A549 treated with RU486 at 1 μM for 4 hours (cell line): Measurements from ENCODE around the gene EIF1AY. TPM values are rescaled to one million over a fixed set of nuclear protein-coding genes. Genes with fewer than 3 reads are reported as not detected.

Source experiments
- total RNA-seq: library from RNA; stranded (reverse); fragments of 200-300 nt; extraction: Qiagen RNA extraction; gene quantifications from 5 replicates; pipeline ENCODE4 v1.2.3, GENCODE V29; 2022; ENCODE audit warnings: low read depth

The EIF1AY gene, protein sequence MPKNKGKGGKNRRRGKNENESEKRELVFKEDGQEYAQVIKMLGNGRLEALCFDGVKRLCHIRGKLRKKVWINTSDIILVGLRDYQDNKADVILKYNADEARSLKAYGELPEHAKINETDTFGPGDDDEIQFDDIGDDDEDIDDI
- 16.9 to 42.5 TPM (median 25.6 TPM) in 5 replicates for total RNA-seq

DNA sequence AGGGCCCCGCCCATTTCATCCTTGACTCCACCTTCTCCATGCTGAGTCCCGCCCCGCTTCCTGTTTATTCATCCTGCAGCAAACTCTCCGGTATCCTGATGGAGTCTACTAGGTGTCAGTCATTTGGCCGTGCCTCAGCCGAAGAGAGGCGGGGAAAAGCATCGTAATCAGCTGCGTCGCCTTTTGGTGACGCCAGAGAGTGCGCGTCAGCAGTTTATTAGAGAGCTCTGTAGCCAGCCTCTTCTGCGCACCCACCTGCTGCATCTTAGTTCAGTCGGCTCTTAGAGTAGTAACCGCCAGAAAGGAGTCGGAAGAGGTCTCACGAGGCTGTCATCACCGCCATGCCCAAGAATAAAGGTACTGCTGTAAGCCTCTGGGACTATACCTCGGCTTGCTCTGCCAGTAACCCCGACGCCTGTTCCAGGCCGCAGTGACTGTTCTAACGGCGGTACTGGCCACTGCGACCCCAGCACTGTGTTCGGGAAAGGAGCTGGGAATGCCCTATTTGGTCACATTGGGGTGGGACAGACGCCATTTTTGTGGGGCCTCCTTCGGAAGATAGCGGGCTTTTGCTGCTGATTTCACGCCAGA, at the start of gene EIF1AY:
Gene EIF1AY, plus strand, starts transcription at position 246 of the 591 bp plus-strand sequence. Its CDS starts 96 bp downstream, at position 342.

Other genes with a start within 250 kb of the EIF1AY start
- not detected in 5 replicates for gene RPS4Y2, start 180.3 kb downstream of the EIF1AY start, total RNA-seq